Lung (tissue), 12 donors: ENCODE results near the gene CEBPE. TPM values are rescaled to one million over a fixed set of nuclear protein-coding genes. Genes with fewer than 3 reads are reported as not detected.

Source experiments
- ATAC-seq: fragments of 200-7000 bp; cut with Tn5 transposase; one replicate; pipeline ENCODE4 v1.9.1; 2020; ENCODE audit warnings: moderate number of reproducible peaks; ENCODE audit not compliant: insufficient read depth, low FRiP score
- DNase-seq, 3 donors: peaks; one replicate each; pipeline ENCODE4 v3.0.0-alpha.2; 2013 to 2017
- H3K27ac ChIP-seq, 2 donors: one replicate each; pipeline ENCODE4 v1.5.1; 2013; ENCODE audit warnings: mild to moderate bottlenecking in 2 of 2, moderate library complexity in 2 of 2, control low read depth in 1 of 2, inconsistent platforms in 1 of 2, low read depth in 1 of 2, low read length in 1 of 2
- H3K27me3 ChIP-seq, 3 donors: one replicate each; pipeline ENCODE4 v1.5.1; 2013; ENCODE audit warnings: low read length in 2 of 3; ENCODE audit not compliant: control insufficient read depth in 3 of 3, insufficient read depth in 3 of 3
- H3K36me3 ChIP-seq, 4 donors: one replicate each; pipeline ENCODE4 v1.5.1; 2013; ENCODE audit warnings: low read length in 4 of 4, mild to moderate bottlenecking in 1 of 4, moderate library complexity in 1 of 4; ENCODE audit not compliant: control insufficient read depth in 4 of 4, insufficient read depth in 4 of 4
- H3K4me1 ChIP-seq, 5 donors: one replicate each; pipeline ENCODE4 v1.5.1; 2013; ENCODE audit warnings: low read length in 5 of 5, mild to moderate bottlenecking in 2 of 5, moderate library complexity in 1 of 5; ENCODE audit not compliant: control insufficient read depth in 5 of 5, insufficient read depth in 5 of 5
- H3K4me3 ChIP-seq: one replicate; pipeline ENCODE4 v1.5.1; 2013; ENCODE audit warnings: mild to moderate bottlenecking, control low read depth, moderate library complexity
- H3K9ac ChIP-seq, 2 donors: one replicate each; pipeline ENCODE4 v1.5.1; 2013; ENCODE audit warnings: low read length in 2 of 2, control low read depth in 1 of 2; ENCODE audit not compliant: insufficient read depth in 1 of 2
- H3K9me3 ChIP-seq, 4 donors: one replicate each; pipeline ENCODE4 v1.5.1; 2013; ENCODE audit warnings: low read length in 3 of 4, mild to moderate bottlenecking in 1 of 4, moderate library complexity in 1 of 4; ENCODE audit not compliant: control insufficient read depth in 4 of 4, insufficient read depth in 3 of 4
- CTCF ChIP-seq: IDR thresholded peaks from 2 replicates; pipeline ENCODE4 v1.5.1; 2012; ENCODE audit warnings: mild to moderate bottlenecking; ENCODE audit errors: control extremely low read depth, extremely low read depth
- WGBS, 2 donors: extraction: QIAGEN DNeasy Blood & Tissue Kit; methylation state at CpG; one replicate each; pipeline ENCODE4 v1.1.7; 2013; 5-methylcytosine and 5-hydroxymethylcytosine counted together
- polyA plus RNA-seq, 2 donors: library from polyadenylated mRNA; stranded (reverse); fragments of 200-250 nt; gene quantifications; one replicate each; pipeline ENCODE4 v1.2.1, GENCODE V29; 2013
- total RNA-seq, 2 donors: library from RNA; depleted of rRNA in 1 of 2; stranded (reverse); fragments of >200 nt in 1 of 2; gene quantifications; one replicate each; pipeline ENCODE4 v1.2.1, GENCODE V29; 2014 to 2021
- donor health status: control.
- donor health status: control.
- donor health status: Bipolar disorder and iron deficiency.
- donor health status: healthy.
- donor health status: DM: yes; HTN: yes; CAD: no.

CEBPE gene
- total and polyA plus RNA-seq, 4 donors: 0.16 to 3.5 (median 0.67) TPM; not detected in 1

GRCh38 chr14:23147676-23148075 is 28.6 kb upstream of the CEBPE start:
- Histone ChIP-seq H3K9me3 (no peaks in the 10 kb centered on the region), H3K4me3 (no peak overlapping the region), H3K27me3 (no peaks in the 10 kb centered on the region), H3K4me1 (peaks cover 0 to 6% (median 2%) of the 10 kb centered on the region in 5 donors), H3K9ac (no peak overlapping the region), H3K27ac (peak overlapping the region in 1 of 2 donors; percentile 28), H3K36me3 (peaks cover 0 to 47% (median 18%) of the 10 kb centered on the region in 4 donors)
- no peak for TF ChIP-seq CTCF
- WGBS, 2 donors: 75 to 80% methylated on average over 1 of the region's 1 CpG
- ATAC-seq: no peak
- DNase-seq: no peak

GRCh38 chr14:23146980-23147379 is 27.9 kb upstream of the CEBPE start:
- Histone ChIP-seq H3K27ac (peak overlapping the region in 1 of 2 donors; percentile 71), H3K4me3 (no peak overlapping the region), H3K9ac (no peak overlapping the region), H3K4me1 (peaks cover 0 to 6% (median 5%) of the 10 kb centered on the region in 5 donors), H3K36me3 (peaks cover 0 to 49% (median 20%) of the 10 kb centered on the region in 4 donors), H3K27me3 (no peaks in the 10 kb centered on the region), H3K9me3 (no peaks in the 10 kb centered on the region)
- 93 to 95% methylated on average over 4 of the region's 4 CpGs for WGBS, 2 donors
- TF ChIP-seq CTCF: no peak
- no peak for ATAC-seq
- no peak for DNase-seq

- no peak for DNase-seq
- 86 to 91% methylated on average over 2 of the region's 2 CpGs for WGBS, 2 donors
- peaks cover 0 to 49% (median 20%) of the 10 kb centered on the region in 4 donors for H3K36me3 ChIP-seq
- peaks cover 0 to 6% (median 5%) of the 10 kb centered on the region in 5 donors for H3K4me1 ChIP-seq
- H3K9me3 ChIP-seq: no peaks in the 10 kb centered on the region
- H3K9ac ChIP-seq: no peak overlapping the region
- TF ChIP-seq CTCF: no peak
- no peak overlapping the region for H3K4me3 ChIP-seq
- peak overlapping the region in 1 of 2 donors; percentile 71 for H3K27ac ChIP-seq
- H3K27me3 ChIP-seq: no peaks in the 10 kb centered on the region
- ATAC-seq: no peak
Observed at GRCh38 chr14:23146351-23146910, 27.4 kb upstream of the CEBPE start.
